Iris pigment epithelial cell (primary cell): ENCODE data around the gene NUP50.
A peak's percentile ranks its signal among the peaks of the same experiment; 100 is the strongest.

Source experiments
- DNase-seq: peaks from one replicate; pipeline ENCODE4 v3.0.0-alpha.2; 2011; ENCODE audit warnings: low read depth

NUP50 gene

DNA sequence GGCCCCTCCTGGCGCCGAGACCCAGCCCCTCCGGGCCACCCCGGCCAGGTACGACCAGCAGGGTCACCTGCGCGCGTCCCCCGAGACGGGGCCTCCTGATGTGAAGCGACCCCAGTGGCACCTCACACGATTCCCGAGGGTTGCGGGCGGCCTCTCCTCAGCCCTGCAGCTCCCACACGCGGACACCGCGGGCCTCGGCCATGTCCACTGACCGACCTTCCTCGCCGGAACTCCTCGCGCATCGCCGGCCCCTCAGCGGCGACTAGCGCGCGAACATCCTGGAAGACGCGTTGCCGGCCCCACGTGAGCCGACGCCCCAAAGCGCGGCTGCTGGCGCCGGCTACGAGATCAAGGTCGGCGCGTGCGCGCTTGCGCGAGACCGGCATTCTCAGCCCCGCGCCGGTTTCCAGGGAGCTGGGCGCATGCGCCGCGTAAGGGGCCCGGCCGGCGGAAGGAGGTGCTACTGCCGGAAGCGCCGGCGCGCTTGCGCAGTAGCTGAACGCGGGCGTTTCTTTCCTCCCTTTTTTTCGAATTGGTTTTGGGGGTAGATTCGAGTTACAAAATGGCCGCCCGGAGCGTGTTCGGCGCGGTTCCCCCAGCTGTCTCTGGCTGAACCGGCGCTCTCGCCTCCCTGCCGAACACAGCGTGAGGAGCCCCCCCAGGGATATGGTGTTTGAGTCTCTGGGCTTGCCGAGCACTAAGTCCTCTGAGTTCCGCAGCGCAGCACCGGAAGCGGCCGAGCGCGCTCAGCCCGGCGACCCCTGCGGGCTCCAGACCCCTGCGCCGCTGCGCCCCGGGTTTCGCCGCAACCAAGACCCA lies at the start of gene NUP50:
Gene NUP50, plus strand, starts transcription at position 475 of the 819 bp plus-strand sequence. CDS start 4,253 bp downstream, outside the sequence.
- peak; percentile 97 for DNase-seq

GRCh38 chr22:45120440-45120839 lies 43.3 kb upstream of the NUP50 start:
- DNase-seq = no peak

GRCh38 chr22:45120931-45121330 lies 42.8 kb upstream of the NUP50 start:
- no peak for DNase-seq

DNA sequence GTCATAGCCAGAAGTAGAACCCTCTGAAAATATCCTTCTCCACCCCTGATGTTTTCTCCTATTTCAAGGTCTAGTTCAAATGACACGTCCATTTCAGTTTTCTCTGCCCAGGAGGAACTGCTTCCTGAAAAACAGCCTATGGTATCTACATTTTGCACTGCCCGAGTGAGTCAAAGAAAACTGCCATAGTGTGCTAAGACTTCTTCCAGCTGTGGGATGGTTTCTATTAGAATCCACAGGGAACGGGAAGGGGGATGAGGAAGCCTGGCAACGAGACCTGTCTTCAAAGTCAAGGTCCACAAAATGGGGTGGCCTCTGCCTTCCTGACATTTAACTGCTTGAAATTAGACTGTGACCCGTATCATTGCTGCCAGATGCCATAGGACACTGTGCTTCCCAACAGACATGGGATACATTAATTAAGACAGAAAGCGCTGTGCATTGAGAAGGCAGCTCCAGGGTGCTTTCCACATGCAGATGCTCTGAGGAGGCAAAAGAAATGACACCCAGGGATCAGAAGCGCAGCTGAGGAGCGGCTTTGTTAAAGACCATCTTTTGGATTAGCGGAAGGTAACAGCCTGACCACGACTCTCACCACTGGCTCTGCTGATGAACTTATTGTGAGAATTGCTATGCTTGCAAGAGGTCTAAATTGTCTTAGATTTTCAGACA lies 39.4 kb upstream of the NUP50 start:
- DNase-seq = no peak

DNA sequence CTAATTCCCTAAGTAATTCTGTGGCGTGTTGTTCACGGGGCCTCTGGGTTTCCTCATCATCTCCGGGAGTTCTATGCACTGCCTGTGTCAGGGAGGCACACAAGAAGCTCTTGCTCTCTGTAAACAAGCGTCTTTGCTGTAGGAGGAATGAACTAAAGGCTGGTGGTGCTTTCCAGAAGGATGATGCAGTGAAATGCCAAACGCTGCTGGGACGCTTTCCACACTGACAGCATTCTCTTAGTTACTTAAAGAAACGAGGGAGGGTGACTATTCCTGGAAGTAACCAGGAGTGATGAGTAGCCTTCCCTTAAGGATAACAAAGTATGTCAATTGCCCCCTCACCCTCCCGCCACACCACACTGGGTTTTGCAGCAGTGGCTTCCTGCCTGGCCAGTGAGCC lies 38.5 kb upstream of the NUP50 start:
- peak; percentile 74 for DNase-seq

DNA sequence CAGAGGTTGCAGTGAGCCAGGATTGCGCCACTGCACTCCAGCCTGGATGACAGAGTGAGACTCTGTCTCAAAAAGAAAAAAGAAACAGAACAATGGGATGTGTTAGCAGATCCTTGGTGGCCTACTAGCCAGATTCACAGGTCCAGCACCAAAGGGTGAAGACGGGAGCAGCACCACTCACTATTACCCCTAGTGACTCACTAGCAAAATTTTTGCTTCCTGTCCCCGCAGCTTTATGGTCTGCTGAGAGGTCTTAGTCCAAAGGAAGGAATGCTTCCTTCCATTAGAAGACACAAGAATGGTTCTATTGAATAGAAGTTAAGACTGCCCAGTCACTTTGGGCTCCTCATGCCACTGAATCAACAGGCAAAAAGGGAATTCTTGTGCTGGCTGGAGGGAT lies 35.9 kb upstream of the NUP50 start:
- peak; percentile 32 for DNase-seq

DNA sequence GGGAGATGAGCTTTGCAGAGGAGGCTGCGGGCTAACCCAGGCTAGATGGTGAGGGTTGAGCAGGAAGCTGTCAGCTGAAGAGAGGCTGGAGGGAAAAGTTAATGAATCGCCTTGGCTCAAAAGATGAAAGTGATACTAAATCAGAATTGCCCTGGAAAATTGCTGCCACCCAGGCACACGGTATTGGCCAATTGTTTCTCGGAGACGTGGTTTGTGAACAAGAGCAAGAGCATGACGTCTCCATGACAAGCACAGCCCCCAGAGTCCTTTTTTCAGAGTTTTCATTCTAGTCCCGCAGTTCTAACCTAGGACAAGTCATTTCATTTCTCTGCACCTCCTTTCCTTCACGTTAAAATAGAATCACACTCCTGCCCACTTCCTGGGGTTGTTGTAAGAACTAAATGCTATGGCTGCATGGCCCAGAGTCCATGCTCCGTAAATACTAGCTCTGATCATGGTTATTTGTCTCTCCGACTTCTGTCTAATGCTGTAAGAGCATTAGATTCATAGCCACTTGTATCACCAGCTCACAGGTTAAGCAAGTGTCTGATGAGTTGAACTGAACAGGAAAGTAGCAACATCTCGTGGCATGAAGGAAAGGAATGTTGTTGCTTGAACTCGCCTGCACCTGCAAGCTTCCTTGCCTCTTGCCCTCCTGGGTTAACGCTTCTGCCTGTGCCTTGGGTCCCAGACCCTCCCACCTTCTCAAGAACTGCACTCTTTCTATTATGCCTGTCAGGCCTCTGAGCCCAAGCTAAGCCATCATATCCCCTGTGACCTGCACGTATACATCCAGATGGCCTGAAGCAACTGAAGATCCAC lies 33.8 kb upstream of the NUP50 start:
- no peak for DNase-seq

- DNase-seq = no peak
These were observed 32.8 kb upstream of the NUP50 start for GRCh38 chr22:45130891-45131290.

- no peak for DNase-seq
These were observed 32.0 kb upstream of the NUP50 start for GRCh38 chr22:45131749-45132148.

GRCh38 chr22:45134313-45134712 lies 29.4 kb upstream of the NUP50 start:
- DNase-seq = no peak

GRCh38 chr22:45136594-45136993 lies 27.1 kb upstream of the NUP50 start:
- no peak for DNase-seq

- DNase-seq = no peak
These were observed 24.0 kb upstream of the NUP50 start for GRCh38 chr22:45139693-45140092.

DNA sequence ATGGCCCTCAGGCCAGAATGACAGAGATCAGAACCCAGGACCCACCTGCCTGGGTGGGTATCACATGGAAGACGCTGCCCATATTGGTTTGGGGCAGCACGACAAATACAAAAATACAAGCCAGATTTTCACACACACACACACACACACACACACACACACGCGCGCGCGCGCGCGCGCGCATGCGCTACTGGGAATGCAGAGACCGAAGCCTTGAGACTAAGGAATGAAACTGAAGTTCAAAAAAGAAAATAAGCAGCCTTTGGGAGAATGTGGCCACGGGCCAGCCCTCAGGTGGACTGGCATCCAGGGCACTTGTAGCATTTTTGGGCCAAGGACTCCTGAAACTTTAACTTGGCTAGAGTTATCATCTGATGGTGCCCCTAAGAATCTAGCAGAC lies 21.3 kb upstream of the NUP50 start:
- no peak for DNase-seq

DNA sequence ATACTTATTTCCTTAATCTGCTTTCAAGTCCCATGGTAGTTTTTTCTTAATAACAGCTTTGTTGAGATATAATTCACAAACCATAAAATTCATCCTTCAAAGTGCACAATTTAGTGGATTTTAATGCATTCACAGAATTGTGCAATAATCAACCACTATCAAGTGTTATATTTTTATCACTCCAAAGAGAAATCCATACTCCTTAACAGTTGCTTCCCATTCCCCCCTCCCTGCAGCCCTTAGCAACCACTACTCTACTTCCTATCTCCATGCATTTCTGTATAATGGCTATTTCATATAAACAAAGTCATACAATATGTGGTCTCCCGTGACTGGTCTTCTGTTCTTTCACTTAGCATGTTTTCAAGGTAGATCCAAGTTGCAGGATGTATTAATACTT lies 18.8 kb upstream of the NUP50 start:
- no peak for DNase-seq

DNA sequence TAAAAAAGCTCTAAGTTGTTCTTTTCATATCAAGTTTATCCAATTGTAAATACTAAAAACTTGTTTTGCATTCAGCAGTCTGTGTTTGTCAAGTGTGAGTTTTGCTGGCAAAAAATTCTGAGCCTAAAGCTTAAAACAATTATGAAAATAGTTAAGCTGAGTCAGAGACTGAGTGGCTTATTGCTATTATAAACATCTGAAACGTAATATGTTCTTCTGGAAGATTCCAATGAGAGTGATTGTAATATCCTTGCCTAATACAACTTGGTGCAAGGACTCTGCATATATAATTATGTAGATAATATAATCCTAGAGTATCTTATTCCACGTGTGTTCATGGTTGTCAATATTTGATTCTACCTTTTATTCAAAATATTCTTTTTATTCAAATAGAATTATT lies 14.1 kb upstream of the NUP50 start:
- DNase-seq = peak; percentile 81

GRCh38 chr22:45150139-45150538 lies 13.6 kb upstream of the NUP50 start:
- peak; percentile 42 for DNase-seq

DNA sequence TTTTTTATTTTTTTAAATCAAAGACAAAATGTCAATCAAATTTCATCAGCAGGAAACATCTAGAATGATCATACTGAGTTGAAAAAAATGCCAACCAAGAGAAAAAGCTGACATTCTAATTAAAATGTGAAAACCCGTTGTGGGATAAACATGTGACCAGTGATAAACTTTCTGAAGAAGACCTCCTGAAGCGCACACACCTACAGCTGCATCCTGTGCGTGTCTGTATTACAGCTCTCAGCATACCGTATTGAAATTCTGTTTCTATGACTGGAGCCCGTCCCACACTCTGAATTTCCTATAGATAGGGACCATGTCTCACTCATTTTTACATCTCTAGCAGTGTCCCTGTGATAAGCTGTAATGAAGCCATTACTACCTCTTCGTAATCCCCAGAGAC lies 12.2 kb upstream of the NUP50 start:
- DNase-seq = no peak

GRCh38 chr22:45154383-45154782 lies 9.3 kb upstream of the NUP50 start:
- DNase-seq = peak; percentile 86

GRCh38 chr22:45155050-45155840 lies 8.5 kb upstream of the NUP50 start:
- DNase-seq = peak; percentile 84

DNA sequence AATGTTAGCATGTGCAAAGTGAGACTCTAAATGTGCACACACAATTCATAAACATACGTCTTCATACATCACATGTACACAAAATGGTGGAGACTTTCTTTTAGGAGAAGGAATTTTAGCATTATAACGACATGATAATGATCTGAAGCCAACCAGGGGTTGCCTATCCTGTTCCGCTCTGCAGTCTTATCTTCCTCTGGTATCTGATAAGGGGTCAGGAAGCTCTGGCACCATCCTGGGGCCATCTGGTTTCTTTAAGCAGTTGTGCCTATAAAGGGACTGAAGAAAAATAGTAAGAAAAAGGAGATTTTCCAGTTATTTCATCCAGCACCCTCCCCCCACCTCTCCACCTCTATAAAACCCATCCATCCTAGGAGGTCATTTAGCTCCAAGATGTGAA lies 5.8 kb upstream of the NUP50 start:
- DNase-seq = no peak

DNA sequence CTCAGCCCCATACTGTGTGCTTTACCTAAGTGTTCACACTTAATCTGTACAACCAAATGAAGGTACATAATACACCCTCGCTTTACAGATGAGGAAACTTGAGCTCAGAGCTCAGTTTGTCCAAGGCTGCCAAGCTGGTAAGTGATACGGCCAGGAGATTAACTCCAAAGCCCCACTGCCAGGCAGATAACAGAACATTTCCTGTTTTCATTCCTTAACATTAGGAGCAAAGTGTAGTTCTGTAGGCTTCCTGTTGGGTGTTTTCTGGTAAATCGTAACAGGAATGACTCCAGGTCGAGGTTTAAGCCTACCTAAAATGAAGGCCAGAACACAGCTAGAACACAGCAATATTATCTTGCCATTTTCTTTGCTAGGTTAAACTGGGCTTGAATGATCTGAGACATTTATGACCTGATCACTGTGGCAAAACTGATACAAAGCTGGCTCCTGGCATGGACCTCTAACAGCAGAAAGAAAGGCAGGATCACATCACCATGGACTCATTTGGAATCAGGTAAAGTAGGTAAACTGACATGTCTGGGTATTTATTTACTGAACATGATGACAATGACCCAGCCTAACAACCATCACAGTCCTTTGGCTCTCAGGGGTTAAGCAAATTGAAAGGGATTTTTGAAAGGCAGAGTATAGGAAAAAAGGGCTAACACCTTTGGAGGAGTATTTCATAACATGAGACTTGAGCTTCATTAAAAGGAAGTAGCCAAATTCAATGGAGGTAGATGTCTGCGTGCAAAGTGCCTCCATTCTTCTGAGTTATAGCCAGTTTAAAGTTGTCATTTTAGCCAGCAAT lies 3.9 kb upstream of the NUP50 start:
- DNase-seq = peak; percentile 82
